A549 (cell line): ENCODE measurements around the gene MYMK.

Experiments used
- CEBPB ChIP-seq, 2 experiments: fragments of >200 bp in 1 of 2; sonication (Bioruptor Twin) in 1 of 2; formaldehyde crosslinking in 1 of 2; IDR thresholded peaks; 2 replicates each; pipeline ENCODE4 v1.6.1; 2012 to 2016
- EP300 ChIP-seq, 2 experiments: fragments of >200 bp; sonication (Bioruptor Twin); formaldehyde crosslinking; IDR thresholded peaks; 2 replicates in 1 of 2; 3 replicates in 1 of 2; pipeline ENCODE4 v1.6.1; 2016 to 2017
- HDAC2 ChIP-seq: fragments of 200-600 bp; sonication (generic); IDR thresholded peaks from 2 replicates; pipeline ENCODE4 v1.6.1; 2016
- MAZ ChIP-seq: fragments of 150-350 bp; IDR thresholded peaks from 2 replicates; pipeline ENCODE4 v1.6.1; 2014; ENCODE audit warnings: antibody characterized with exemption, low read depth, low read length, borderline replicate concordance
- POLR2A ChIP-seq: IDR thresholded peaks from 2 replicates; pipeline ENCODE4 v1.6.1; 2012; ENCODE audit warnings: mild to moderate bottlenecking, low read length
- SMC3 ChIP-seq: fragments of >200 bp; sonication (Bioruptor Twin); formaldehyde crosslinking; IDR thresholded peaks from 3 replicates; pipeline ENCODE4 v1.6.1; 2018; ENCODE audit warnings: inconsistent platforms
- TF ChIP-seq, protein P1 (sequence below): fragments of >200 bp; sonication (Bioruptor Twin); formaldehyde crosslinking; IDR thresholded peaks from 3 replicates; pipeline ENCODE4 v1.5.1; 2016
- TF ChIP-seq, protein P2 (sequence below): IDR thresholded peaks from 2 replicates; pipeline ENCODE4 v1.6.1; 2012
- TF ChIP-seq, protein P3 (sequence below): fragments of 200-600 bp; sonication (generic); IDR thresholded peaks from 2 replicates; pipeline ENCODE4 v1.6.1; 2016; ENCODE audit warnings: antibody characterized with exemption, mild to moderate bottlenecking, moderate library complexity

DNA sequence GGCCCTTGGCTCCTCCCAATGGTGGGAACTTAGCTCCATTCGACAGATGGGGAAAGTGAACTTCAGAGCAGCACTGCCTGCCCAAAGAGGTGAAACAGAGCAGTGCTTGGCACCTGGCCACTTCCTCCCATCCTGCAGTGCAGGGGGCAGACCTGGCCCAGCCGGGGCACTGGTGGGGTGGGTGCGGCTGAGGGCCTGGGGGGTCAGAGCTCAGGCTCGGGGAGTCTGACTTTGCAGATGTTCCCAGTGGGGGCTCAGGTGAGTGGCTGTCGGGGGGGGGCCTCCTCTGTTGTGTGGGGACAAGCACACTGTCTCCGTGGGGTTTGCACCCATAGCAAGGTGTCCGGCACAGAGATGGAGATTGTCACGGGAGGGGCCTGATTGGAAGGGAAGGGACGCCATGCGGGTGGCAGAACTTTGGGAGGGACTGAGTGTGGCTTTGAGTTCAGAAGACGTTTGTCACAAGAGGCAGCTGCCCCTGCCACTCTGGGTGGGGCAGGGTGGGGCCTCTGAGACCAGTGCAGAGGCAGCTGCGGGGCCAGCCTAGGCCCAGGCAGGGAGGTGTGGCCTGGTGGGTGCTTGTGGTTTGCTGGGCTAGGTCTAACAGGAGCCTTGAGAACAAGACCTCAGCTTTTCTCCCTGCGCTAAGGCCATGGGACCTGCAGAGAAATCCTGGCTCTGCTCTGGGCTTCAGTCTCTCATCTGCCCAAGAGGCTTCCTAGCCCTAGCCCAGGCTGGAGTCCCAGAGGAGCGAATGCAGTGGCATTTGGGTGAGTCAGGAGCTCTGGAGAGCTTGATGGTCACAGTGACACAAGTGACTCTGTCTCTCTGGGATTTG, 2.5 kb downstream of the MYMK start:
- TF ChIP-seq, protein P1, sequence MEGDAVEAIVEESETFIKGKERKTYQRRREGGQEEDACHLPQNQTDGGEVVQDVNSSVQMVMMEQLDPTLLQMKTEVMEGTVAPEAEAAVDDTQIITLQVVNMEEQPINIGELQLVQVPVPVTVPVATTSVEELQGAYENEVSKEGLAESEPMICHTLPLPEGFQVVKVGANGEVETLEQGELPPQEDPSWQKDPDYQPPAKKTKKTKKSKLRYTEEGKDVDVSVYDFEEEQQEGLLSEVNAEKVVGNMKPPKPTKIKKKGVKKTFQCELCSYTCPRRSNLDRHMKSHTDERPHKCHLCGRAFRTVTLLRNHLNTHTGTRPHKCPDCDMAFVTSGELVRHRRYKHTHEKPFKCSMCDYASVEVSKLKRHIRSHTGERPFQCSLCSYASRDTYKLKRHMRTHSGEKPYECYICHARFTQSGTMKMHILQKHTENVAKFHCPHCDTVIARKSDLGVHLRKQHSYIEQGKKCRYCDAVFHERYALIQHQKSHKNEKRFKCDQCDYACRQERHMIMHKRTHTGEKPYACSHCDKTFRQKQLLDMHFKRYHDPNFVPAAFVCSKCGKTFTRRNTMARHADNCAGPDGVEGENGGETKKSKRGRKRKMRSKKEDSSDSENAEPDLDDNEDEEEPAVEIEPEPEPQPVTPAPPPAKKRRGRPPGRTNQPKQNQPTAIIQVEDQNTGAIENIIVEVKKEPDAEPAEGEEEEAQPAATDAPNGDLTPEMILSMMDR = no peak
- TF ChIP-seq HDAC2 (no peak), CEBPB (IDR thresholded peaks at IDR 0.05) (no peak), SMC3 (no peak), MAZ (no peak), POLR2A (no peak), EP300 (IDR thresholded peaks at IDR 0.05) (no peak)
- TF ChIP-seq, protein P2, sequence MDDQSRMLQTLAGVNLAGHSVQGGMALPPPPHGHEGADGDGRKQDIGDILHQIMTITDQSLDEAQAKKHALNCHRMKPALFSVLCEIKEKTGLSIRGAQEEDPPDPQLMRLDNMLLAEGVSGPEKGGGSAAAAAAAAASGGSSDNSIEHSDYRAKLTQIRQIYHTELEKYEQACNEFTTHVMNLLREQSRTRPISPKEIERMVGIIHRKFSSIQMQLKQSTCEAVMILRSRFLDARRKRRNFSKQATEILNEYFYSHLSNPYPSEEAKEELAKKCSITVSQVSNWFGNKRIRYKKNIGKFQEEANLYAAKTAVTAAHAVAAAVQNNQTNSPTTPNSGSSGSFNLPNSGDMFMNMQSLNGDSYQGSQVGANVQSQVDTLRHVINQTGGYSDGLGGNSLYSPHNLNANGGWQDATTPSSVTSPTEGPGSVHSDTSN = no peak
- TF ChIP-seq, protein P3, sequence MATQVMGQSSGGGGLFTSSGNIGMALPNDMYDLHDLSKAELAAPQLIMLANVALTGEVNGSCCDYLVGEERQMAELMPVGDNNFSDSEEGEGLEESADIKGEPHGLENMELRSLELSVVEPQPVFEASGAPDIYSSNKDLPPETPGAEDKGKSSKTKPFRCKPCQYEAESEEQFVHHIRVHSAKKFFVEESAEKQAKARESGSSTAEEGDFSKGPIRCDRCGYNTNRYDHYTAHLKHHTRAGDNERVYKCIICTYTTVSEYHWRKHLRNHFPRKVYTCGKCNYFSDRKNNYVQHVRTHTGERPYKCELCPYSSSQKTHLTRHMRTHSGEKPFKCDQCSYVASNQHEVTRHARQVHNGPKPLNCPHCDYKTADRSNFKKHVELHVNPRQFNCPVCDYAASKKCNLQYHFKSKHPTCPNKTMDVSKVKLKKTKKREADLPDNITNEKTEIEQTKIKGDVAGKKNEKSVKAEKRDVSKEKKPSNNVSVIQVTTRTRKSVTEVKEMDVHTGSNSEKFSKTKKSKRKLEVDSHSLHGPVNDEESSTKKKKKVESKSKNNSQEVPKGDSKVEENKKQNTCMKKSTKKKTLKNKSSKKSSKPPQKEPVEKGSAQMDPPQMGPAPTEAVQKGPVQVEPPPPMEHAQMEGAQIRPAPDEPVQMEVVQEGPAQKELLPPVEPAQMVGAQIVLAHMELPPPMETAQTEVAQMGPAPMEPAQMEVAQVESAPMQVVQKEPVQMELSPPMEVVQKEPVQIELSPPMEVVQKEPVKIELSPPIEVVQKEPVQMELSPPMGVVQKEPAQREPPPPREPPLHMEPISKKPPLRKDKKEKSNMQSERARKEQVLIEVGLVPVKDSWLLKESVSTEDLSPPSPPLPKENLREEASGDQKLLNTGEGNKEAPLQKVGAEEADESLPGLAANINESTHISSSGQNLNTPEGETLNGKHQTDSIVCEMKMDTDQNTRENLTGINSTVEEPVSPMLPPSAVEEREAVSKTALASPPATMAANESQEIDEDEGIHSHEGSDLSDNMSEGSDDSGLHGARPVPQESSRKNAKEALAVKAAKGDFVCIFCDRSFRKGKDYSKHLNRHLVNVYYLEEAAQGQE = no peak
